Adipose tissue (tissue), 3 donors: ENCODE measurements around the gene MUC4. TPM values are rescaled to one million over a fixed set of nuclear protein-coding genes. Genes with fewer than 3 reads are reported as not detected.
"Not testable (repeated sequence)": the region's sequence is repeated elsewhere in the genome, so short reads cannot be mapped to it uniquely, and the experiment has no call there.

Experiments used
- H3K27ac ChIP-seq: one replicate; pipeline ENCODE4 v1.5.1; 2013; ENCODE audit warnings: low read depth, low read length
- WGBS, 3 donors: extraction: QIAGEN DNeasy Blood & Tissue Kit; methylation state at CpG; one replicate each; pipeline ENCODE4 v1.1.7; 2013; 5-methylcytosine and 5-hydroxymethylcytosine counted together
- polyA plus RNA-seq, 3 donors: library from polyadenylated mRNA; stranded (reverse); fragments of 200-250 nt; gene quantifications; one replicate each; pipeline ENCODE4 v1.2.3, GENCODE V29; 2013
- donor health status: healthy with polysubstance abuse.
- donor health status: Bipolar disorder and iron deficiency.
- donor health status: healthy.

The MUC4 gene
- polyA plus RNA-seq, 3 donors = 0.07 to 0.56 (median 0.13) TPM

DNA sequence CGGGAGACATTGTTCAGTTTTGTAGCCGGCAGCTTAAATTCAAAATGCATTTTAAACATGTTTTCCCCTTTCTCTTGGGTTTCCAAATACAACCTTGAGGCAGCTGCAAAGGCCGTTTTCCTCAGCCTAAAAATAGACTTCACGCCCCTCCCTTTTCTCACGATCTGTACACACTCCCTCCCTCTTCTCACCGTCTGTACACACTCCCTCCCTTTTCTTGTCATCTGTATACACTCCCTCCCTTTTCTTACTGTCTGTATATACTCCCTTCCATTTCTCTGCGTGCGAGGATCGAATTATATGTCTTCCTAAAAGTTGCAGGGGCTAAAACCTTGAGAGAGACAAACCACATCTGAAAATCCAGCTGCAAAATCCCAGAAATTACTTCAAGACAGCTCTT, 8.9 kb downstream of the MUC4 start:
- no peak overlapping the region for H3K27ac ChIP-seq
- WGBS, 3 donors = 17 to 24% (median 21%) methylated on average over 9 of the region's 9 CpGs

DNA sequence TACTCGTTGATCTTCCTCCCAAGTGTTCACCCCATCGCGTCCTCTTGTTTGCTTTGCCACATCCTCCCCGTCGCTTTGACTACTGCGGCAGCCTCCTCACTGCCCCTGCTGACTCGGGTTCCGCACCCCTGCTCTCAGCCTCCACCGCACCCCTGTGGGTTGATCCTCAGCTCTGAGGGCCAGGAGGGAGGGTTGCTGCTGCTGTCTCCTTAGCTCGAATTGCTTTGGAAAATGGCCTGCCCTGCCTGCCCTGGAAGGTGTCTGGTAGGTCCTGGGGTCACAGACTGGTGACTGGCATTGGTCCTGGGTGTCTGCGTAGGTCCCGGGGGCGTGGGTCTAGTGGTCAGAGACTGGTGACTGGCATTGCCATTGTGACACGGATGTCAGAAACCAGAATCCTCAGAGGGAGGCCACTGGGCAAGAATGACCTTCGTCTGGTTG, 9.4 kb downstream of the MUC4 start:
- no peak overlapping the region for H3K27ac ChIP-seq
- WGBS, 3 donors = 39 to 48% (median 42%) methylated on average over 15 of the region's 15 CpGs

DNA sequence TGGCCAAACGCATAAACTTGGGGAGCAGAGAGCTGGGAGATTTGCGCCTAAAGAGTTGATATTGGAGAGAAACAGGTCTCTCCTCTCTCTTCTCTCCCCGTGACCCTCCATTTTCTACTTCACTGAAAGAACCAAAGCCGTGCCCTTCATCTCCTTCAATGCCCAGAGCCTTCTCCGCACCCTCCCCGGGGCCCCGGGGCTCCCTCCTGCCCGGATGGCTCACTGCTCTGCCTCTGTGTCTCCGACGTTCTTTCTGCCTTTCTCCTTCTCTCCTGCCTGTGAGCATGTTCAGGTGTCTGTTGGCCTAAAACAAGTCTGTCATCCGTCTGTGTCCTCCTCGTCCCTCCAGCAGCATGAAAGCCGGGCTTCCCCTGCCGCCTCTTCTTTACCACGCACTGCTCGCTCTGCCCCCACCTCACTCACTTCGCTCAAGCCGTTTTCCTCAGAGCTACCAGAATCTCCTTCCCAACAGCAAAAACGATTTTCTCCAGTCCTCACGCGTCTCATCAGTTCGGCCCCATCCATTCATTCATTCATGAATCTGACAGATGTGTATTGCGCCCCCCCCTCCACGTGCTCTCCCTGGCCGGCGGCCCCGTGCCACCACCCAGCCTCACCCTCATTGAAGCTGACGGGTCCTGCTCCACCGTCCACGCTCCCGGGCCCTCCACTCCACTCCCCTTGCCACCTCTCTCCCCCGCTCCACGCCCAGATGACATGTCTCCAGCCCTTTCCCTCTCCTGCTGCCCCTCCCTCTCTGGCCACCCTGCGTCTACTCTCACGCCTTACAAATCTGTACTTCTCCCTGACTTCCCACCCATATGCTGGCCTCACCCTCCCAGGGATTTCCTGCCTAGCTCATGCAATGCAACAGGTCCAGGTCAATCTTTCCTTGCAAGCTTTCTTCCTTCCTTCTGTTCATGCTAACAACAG, 10.2 kb downstream of the MUC4 start:
- H3K27ac ChIP-seq = no peak overlapping the region
- WGBS, 3 donors = 73 to 82% (median 76%) methylated on average over 35 of the region's 35 CpGs

DNA sequence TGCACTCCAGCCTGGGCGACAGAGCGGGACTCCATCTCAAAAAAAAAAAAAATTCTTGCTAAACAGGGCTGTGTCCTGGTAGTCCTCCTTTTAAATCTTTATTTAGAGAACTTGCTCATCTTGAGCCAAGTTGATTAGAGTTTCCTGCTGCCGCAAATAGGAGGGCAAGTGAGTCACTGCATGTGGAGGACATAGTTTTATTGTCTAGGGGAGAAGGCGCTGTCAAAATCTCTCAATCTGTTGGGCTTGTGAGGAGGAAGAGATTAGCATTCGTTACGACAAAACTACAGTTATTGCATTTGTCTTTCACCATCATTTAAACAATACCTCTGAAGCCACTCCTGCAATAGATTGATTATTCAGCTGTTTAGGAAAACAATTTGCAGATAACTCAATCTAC, 11.5 kb downstream of the MUC4 start:
- H3K27ac ChIP-seq = no peak overlapping the region
- 73 to 94% (median 80%) methylated on average over 6 of the region's 6 CpGs for WGBS, 3 donors

DNA sequence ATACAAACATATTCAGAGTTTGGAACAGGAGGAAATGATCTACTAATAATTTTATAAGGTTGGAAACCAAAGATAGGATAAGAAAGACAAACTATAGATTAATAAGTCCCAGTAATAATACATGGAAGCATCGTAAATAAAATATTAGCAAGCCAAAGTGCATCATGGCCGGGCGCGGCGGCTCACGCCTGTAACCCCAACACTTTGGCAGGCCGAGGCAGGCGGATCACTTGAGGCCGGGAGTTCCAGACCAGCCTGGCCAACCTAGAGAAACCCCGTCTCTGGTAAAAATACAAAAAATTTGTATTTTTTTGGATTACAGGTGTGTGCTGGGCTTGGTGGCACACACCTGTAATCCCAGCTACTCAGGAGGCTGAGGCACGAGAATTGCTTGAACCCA, 14.9 kb downstream of the MUC4 start:
- WGBS, 3 donors = 98% methylated on average over 11 of the region's 11 CpGs
- no peak overlapping the region for H3K27ac ChIP-seq

DNA sequence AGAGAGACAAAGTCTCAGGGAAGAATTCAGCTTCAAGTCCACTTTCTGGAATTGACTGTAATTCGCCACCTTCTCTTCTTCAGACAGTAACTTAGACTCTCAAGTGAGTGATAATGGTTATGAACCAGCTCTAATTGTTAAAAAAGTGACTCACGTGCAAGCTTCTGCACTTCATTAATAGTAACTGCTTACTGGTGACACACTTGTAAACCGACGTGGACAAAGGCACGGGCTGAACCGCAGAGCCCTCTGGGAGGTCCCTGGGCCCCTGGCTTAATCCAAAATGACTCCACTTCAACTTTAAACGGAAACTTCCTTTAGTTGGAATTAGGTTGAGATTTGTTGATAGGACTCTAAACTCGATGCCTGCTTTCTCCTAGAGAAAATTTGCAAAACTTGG, 17.0 kb downstream of the MUC4 start:
- H3K27ac ChIP-seq = no peak overlapping the region
- WGBS, 3 donors = 50 to 62% (median 57%) methylated on average over 8 of the region's 8 CpGs

DNA sequence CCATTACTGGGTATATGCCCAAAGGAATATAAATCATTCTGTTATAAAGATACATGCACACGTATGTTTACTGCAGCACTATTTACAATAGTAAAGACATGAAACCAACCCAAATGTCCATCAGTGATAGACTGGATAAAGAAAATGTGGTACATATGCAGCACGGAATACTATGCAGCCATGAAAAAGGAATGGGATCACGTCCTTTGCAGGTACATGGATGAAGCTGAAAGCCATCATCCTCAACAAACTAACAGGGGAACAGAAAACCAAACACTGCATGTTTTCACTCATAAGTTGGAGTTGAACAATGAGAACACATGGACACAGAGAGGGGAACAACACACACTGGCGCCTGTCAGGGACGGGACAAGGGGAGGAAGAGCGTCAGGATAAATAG, 19.1 kb downstream of the MUC4 start:
- 64 to 79% (median 79%) methylated on average over 6 of the region's 6 CpGs for WGBS, 3 donors
- H3K27ac ChIP-seq = not testable (repeated sequence)

DNA sequence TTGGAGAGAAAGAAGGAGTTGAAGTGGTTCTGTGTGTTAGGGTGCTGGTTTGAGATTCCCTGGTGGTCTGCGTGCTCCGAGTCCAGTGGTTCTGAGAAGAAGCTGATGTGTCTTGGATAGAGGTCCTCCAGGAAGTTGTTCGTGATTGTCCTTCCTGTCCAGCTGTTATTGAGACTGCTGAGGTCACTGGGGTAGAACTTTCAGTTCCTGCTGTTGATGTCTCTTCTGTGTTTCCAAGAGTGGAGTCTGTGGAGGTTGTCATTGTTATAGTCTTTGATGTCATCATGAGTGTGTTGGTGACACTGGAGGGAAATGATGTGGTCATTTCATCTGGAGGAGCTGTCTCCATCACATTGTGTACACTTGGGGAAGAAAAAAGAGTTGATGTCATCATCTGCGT, 20.8 kb downstream of the MUC4 start:
- WGBS, 3 donors = 71 to 81% (median 80%) methylated on average over 4 of the region's 4 CpGs
- H3K27ac ChIP-seq = no peak overlapping the region

DNA sequence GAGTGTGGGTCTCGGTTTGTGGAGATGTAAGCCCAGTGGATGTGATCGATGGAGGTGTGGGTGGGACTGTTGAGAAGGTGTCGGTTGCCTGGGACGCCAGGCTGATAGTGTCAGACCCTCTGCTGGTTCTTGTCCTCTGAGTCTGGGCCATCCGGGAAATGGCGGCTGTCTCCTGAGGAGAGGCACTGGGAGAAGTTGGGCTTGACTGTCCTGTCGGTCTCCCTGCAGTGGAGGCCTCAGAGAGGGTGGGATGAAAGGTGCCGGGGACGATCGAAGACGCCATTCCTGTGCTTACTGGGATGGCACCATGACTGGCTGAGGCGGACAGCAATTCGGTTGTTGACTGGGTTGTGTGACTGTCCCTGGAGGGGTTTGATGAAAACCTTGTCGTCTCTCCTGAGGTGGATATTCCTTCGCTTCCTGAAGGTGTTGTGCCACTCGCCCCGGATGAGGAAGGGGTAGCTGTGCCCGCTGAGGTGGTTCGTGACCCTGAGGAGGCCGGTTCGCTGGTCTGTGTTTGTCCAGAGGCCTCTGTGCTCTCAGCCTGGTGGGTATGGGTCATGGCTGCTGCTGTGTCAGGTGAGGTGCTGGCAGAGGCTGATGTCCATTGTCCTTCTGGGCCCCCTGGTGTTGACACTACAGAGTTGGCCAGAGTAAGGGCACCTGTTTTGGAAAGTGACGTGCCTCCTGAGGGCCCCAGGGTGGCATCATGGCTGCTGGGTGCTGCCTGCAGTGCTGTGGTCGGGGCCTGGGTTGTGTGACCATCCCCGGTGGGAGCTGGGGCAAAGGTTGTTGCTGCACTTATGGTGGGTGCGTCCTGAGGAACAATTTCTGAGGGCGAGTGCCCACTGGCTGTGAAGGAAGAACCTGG, 22.8 kb downstream of the MUC4 start:
- H3K27ac ChIP-seq = no peak overlapping the region
- WGBS, 3 donors = 90 to 92% (median 91%) methylated on average over 25 to 26 of the region's 26 CpGs

DNA sequence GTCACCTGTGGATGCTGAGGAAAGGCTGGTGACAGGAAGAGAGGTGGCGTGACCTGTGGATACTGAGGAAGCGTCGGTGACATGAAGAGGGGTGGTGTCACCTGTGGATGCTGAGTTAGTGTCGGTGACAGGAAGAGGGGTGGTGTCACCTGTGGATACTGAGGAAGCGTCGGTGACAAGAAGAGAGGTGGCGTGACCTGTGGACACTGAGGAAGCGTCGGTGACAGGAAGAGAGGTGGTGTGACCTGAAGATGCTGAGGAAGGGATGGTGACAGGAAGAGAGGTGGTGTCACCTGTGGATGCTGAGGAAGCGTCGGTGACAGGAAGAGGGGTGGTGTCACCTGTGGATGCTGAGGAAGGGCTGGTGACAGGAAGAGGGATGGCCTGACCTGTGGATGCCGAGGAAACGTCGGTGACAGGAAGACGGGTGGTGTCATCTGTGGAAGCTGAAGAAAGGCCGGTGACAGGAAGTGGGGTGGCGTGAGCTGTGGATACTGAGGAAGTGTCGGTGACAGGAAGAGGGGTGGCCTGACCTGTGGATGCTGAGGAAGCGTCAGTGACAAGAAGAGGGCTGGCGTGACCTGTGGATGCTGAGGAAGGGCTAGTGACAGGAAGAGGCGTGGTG, 25.8 kb downstream of the MUC4 start:
- 81 to 83% (median 81%) methylated on average over 21 of the region's 21 CpGs for WGBS, 3 donors
- not testable (repeated sequence) for H3K27ac ChIP-seq

DNA sequence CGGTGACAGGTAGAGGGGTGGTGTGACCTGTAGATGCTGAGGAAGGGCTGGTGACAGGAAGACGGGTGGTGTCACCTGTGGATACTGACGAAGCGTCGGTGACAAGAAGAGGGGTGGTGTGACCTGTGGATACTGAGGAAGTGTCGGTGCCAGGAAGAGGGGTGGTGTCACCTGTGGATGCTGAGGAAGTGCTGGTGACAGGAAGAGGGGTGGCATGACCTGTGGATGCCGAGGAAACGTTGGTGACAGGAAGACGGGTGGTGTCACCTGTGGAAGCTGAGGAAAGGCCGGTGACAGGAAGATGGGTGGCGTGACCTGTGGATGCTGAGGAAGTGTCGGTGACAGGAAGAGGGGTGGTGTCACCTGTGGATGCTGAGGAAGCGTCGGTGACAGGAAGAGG, 27.7 kb downstream of the MUC4 start:
- 78 to 88% (median 88%) methylated on average over 14 of the region's 14 CpGs for WGBS, 3 donors
- not testable (repeated sequence) for H3K27ac ChIP-seq

DNA sequence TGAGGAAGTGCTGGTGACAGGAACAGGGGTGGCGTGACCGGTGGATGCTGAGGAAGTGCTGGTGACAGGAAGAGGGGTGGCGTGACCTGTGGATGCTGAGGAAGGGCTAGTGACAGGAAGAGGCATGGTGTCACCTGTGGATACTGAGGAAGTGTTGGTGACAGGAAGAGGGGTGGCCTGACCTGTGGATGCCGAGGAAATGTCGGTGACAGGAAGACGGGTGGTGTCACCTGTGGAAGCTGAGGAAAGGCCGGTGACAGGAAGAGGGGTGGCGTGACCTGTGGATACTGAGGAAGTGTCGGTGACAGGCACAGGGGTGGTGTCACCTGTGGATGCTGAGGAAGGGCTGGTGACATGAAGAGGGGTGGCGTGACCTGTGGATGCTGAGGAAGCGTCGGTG, 30.5 kb downstream of the MUC4 start:
- 73 to 90% (median 78%) methylated on average over 10 to 12 of the region's 12 CpGs for WGBS, 3 donors
- H3K27ac ChIP-seq = not testable (repeated sequence)

DNA sequence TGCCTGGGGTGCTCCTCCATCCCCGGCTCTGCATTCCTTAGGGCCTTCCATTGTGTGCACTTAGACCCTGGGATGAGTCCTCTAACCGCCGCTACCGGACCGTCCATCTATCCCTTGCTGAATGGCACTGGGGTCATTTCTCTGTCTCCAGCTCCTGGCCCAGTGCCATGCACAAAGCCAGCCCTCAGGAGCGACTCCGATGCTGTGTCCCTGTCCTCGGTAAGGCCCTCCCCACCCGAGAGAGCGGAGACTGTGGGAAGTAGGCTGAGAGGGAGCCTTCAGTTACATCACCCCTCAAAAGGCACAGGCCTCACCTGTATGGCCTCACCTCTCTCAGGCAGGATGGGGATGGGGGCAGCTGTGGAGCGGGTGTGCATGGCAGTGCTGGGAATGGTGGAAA, 33.8 kb downstream of the MUC4 start:
- WGBS, 3 donors = 73 to 80% (median 79%) methylated on average over 11 of the region's 11 CpGs
- H3K27ac ChIP-seq = no peak overlapping the region

DNA sequence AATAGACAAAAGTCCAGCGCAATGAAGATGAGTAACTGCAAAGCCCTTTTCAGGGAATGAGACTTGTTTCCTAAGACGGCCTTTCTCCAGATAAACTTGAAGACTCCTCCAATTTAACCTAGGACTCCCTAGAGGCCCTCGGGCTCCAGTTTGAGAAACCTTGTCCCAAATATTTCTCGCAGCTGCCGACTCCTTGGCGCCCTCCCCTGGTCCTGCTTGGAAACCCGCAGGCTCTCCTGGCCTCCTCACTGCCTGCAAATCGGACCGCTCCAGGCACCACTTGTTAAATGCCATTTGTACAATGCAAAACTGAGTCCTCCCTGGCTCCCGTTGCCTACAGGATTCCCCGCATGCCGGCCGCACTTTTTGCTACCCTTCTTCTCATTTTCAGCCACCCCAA, 36.8 kb downstream of the MUC4 start:
- 25 to 33% (median 28%) methylated on average over 13 of the region's 13 CpGs for WGBS, 3 donors

DNA sequence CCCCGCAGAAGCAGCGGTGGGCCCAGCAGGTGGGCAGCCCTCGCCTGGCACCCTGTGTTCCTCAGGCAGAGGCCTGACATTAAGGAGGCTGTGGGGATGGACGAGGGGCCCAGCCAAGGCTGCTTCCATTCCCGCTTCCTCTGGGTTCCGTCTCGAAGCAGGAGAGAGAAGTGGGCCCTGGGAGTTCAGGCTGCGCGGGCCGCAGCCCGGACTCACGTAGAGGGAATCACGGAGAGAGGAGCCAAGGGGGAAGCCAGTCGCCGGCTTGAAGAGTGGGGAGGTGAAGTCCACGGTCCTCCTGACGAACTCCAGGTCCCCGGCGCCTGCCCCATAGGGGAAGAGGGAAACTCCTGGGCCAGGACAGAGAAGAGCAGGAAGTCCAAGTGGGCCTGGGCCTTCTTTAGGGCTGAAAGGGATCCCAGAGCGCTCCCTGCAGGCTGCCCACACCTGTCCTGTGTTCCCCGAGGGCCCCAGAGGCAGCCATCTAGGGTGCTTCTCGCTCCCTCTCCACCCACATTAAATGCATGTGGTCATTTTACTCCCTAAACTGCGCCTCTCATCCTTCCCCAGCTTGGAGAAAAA, 37.7 kb downstream of the MUC4 start:
- H3K27ac ChIP-seq = no peak overlapping the region
- WGBS, 3 donors = 86 to 89% (median 89%) methylated on average over 23 of the region's 23 CpGs

More for the DNA sequence above, 36.8 kb downstream of the MUC4 start:
- no peak overlapping the region for H3K27ac ChIP-seq

DNA sequence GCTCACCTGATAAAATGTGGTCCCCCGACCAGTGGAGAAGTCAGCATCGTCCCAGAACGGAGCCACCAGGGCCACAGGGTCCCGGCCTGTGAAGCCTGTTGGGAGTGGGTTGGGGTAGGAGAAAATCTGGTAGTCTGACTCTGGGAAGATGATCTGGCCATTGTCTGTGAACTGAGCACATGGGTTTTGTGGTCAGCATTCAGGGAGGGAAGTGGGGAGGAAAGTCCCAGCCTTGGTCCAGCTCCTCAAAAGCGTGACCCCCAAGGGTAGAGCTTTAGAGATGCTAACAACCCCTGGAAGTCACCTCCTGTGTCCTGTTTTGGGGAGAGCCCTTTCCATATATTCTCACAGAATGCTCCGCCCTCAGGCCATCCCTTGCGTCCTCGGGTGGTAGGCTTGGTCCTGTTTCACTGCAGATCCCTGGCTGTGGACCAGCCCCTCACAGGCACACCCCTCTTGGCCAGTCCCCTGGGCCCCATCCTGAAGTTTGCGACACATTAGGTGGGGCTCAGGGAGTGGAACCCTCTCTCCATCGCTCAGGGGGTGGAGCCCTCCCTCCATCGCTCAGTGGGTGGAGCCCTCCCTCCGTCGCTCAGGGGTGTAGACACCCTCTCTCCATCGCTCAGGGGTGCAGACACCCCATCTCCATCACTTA, 40.0 kb downstream of the MUC4 start:
- WGBS, 3 donors = 76 to 84% (median 80%) methylated on average over 14 of the region's 14 CpGs
- H3K27ac ChIP-seq = no peak overlapping the region

DNA sequence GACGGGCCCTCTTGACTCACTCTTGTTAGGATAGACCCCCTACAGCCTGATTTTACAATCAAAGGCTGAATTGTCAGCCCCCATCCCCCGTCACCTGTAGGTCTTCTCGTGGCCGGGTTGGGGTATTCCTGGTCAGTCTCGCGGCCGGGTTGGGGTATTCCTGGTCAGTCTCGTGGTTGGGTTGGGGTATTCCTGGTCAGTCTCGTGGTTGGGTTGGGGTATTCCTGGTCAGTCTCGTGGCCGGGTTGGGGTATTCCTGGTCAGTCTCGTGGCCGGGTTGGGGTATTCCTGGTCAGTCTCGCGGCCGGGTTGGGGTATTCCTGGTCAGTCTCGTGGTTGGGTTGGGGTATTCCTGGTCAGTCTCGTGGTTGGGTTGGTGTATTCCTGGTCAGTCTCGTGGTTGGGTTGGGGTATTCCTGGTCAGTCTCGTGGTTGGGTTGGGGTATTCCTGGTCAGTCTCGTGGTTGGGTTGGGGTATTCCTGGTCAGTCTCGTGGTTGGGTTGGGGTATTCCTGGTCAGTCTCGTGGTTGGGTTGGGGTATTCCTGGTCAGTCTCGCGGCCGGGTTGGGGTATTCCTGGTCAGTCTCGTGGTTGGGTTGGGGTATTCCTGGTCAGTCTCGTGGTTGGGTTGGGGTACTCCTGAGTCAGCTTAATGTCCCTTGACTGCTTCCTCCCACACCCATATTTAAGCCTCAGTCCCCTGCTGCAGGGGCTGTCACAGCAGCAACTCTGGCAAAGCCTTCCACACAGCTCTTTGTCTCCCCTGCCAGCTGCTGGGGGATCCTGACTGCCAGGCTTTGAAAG, 40.7 kb downstream of the MUC4 start:
- WGBS, 3 donors = 91 to 93% (median 92%) methylated on average over 22 to 23 of the region's 28 CpGs
- not testable (repeated sequence) for H3K27ac ChIP-seq
